Activated CD4-positive, alpha-beta memory T cell treated with anti-CD3 and anti-CD28 coated beads for 36 hours (primary cell): ENCODE results near the gene TRERF1. TPM values are rescaled to one million over a fixed set of nuclear protein-coding genes. Genes with fewer than 3 reads are reported as not detected.

Source experiments
- CTCF ChIA-PET: fragments of 350-600 bp; sonication (Branson Sonifier 250); formaldehyde crosslinking; loops from one replicate; lab custom pipeline; 2021; ENCODE audit warnings: antibody characterized with exemption, inconsistent platforms; lab: Charles Lee
- POLR2A ChIA-PET: fragments of 350-600 bp; sonication (Branson Sonifier 250); formaldehyde crosslinking; loops from one replicate; lab custom pipeline; 2021; ENCODE audit warnings: antibody characterized with exemption; lab: Charles Lee
- DNase-seq: peaks from one replicate; pipeline ENCODE4 v3.0.0-alpha.2; 2020
- H3K27ac Mint-ChIP-seq: one replicate; pipeline ENCODE4 v1.8.0; 2021; ENCODE audit warnings: mixed read lengths
- H3K27me3 Mint-ChIP-seq: one replicate; pipeline ENCODE4 v1.8.0; 2021; ENCODE audit warnings: mixed read lengths
- H3K36me3 Mint-ChIP-seq: one replicate; pipeline ENCODE4 v1.8.0; 2021; ENCODE audit warnings: mixed read lengths
- H3K4me1 Mint-ChIP-seq: one replicate; pipeline ENCODE4 v1.8.0; 2021; ENCODE audit warnings: low read depth, mixed read lengths
- H3K4me3 Mint-ChIP-seq: one replicate; pipeline ENCODE4 v1.8.0; 2021; ENCODE audit warnings: mild to moderate bottlenecking, mixed read lengths
- H3K9me3 Mint-ChIP-seq: one replicate; pipeline ENCODE4 v1.8.0; 2021; ENCODE audit warnings: mixed read lengths
- intact Hi-C: fragments of 100-400 bp; cut with micrococcal nuclease; formaldehyde crosslinking; loops from one replicate; pipeline ENCODE4 v1.15.1; 2023
- total RNA-seq, 2 experiments: library from RNA; stranded (reverse); gene quantifications; one replicate each; pipeline ENCODE4 v1.2.3, GENCODE V29; 2021

Gene TRERF1
- total RNA-seq, 2 experiments from 2014 or later = 16.3 to 16.7 TPM

DNA sequence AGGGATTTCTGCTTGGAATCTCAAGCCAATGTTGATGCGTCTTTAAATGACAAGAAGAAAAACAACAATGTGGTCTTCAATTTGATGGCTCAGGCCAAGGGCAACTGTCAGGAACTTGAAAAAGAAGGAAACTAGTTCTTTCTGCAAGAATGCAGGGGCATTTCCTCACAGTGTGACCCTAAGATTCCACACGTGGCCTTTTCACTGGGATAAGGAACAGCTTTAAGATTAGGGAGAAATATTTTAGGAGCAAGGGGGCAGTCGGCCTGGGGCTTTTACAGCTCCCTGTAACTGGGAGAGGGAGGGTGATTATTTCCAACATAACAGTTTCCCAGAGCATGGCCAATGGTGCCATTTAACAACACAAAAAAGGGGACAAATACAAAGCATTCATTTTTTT, 194.7 kb downstream of the TRERF1 start:
- intact Hi-C loops = no loop called here
- Mint-ChIP-seq H3K27ac (no peak overlapping the region), H3K36me3 (peaks cover 38% of the 10 kb centered on the region), H3K27me3 (no peaks in the 10 kb centered on the region), H3K4me1 (peaks cover 14% of the 10 kb centered on the region), H3K9me3 (no peaks in the 10 kb centered on the region), H3K4me3 (no peak overlapping the region)
- ChIA-PET POLR2A (no interaction called here), CTCF (interaction anchor here (1.0 kb wide), 1 partner anchor 291 kb away, joined by 4 read pairs; no protein-coding TSS in a partner anchor)
- no peak for DNase-seq

DNA sequence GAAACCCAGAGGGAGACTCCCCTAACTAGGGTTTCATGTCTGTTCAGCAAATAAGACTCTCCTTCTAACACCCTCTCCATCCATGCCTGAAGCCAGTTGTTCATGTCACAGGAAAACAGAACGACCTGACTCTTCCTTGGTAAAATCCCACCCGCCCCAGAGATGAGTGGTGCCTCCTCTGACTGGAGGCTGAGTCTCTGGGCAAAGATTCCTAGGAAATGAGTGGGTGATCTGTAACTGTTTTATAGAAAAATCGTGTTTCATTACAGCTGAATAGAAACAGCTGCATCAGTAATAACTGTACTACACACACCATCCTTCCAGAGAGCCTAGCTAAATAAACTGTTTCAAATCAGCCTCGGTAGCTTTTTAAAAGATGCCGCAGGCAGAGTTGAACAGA, 196.7 kb downstream of the TRERF1 start:
- Mint-ChIP-seq H3K4me3 (no peak overlapping the region), H3K27me3 (no peaks in the 10 kb centered on the region), H3K27ac (peak overlapping the region; percentile 70), H3K4me1 (peaks cover 14% of the 10 kb centered on the region), H3K9me3 (no peaks in the 10 kb centered on the region), H3K36me3 (peaks cover 38% of the 10 kb centered on the region)
- intact Hi-C loops = no loop called here
- POLR2A ChIA-PET = no interaction called here
- DNase-seq = peak; percentile 55
- CTCF ChIA-PET = interaction anchor here (3.8 kb wide), 1 partner anchor 293 kb away, joined by 23 read pairs; no protein-coding TSS in a partner anchor

DNA sequence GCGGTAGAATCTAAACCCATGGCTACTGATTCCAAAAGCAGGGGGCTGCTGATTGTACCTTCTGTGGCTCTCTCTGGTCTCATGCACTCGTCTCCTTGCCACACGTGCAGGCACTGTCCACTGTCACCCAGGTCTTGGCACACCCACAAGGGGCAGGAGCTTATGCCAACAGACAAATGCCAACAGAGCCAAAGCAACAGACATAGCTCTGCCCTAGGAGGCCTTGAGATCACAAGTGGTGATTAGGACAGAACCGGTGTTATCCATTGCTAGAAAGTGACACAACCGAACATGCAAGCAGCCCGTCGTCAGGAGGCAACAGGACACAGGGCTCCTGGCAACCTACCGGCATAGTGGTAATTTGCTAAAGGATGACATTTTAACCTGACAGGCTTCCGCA, 197.2 kb downstream of the TRERF1 start:
- Mint-ChIP-seq H3K9me3 (no peaks in the 10 kb centered on the region), H3K4me3 (no peak overlapping the region), H3K27me3 (no peaks in the 10 kb centered on the region), H3K36me3 (peaks cover 38% of the 10 kb centered on the region), H3K27ac (peak overlapping the region; percentile 70), H3K4me1 (peaks cover 14% of the 10 kb centered on the region)
- CTCF ChIA-PET = interaction anchor here (3.8 kb wide), 1 partner anchor 293 kb away, joined by 23 read pairs; no protein-coding TSS in a partner anchor
- DNase-seq = no peak
- intact Hi-C loops = no loop called here
- POLR2A ChIA-PET = no interaction called here

DNA sequence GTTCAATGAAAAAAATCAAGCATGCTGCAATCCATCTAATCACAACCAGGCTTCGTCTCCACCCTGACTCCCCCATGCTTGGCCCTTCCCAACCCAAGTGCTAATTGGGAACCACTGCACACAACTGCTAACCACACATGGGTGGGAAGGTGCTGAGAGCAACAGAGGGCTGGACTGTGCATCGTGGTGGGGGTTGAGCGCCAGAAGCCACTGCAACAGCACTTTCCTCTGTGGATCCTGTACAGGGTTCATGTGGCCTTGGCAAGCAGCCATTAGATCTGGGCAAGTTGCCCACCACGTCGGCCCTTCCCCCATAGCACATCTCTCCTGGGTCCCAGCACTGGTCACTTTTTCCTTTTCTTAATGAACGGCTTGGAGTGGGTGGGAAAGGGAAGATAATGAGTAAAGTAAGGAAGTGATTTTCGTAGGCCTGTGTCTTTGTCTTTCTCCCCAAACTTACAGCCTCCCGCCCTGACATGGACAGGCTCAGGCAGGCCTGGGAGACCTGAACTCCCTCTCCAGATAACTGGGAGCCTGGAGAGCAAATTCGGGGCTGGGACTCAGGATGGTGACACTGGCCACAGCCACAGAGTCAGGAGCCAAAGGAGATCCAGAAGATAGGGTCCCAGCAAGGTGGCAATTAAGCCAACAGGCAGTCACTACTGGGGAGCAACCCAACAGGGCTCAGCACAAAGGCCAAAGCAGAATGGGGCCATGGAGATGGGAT, 199.7 kb downstream of the TRERF1 start:
- Mint-ChIP-seq H3K9me3 (no peaks in the 10 kb centered on the region), H3K27ac (peak overlapping the region; percentile 6), H3K27me3 (no peaks in the 10 kb centered on the region), H3K4me3 (no peak overlapping the region), H3K36me3 (peaks cover 32% of the 10 kb centered on the region), H3K4me1 (peaks cover 14% of the 10 kb centered on the region)
- CTCF ChIA-PET = interaction anchor here (1.3 to 3.8 kb wide), 2 partner anchors 295 to 296 kb away, joined by 6 to 23 read pairs; no protein-coding TSS in a partner anchor
- DNase-seq = no peak
- intact Hi-C loops = no loop called here
- POLR2A ChIA-PET = no interaction called here

DNA sequence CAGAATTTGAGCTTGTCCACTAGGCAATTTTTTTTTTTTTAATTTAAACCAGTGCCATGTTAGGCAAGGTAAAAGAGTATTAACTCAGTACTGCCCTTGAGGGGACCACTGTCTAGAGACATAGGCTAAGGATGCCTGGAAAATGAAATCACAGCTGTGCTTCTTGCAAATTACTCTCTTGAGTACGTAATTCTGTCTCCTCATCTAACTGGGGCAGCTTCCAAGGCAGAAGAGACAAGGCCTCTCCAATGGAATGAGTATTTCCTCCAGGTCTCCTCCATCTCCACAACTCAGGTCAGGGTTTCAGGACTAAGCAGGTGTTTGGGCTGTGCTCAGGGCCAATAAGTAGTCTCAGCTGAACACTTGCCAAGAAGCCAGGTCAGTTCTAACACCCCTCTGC, 200.2 kb downstream of the TRERF1 start:
- CTCF ChIA-PET = interaction anchor here (1.3 kb wide), 1 partner anchor 296 kb away, joined by 6 read pairs; no protein-coding TSS in a partner anchor
- DNase-seq = no peak
- peaks cover 28% of the 10 kb centered on the region for H3K36me3 Mint-ChIP-seq
- intact Hi-C loops = no loop called here
- peaks cover 14% of the 10 kb centered on the region for H3K4me1 Mint-ChIP-seq
- H3K4me3 Mint-ChIP-seq = no peak overlapping the region
- POLR2A ChIA-PET = interaction anchor here (0.5 kb wide), 1 partner anchor 16 kb away, joined by 3 read pairs; no protein-coding TSS in a partner anchor
- no peak overlapping the region for H3K27ac Mint-ChIP-seq
- no peaks in the 10 kb centered on the region for H3K27me3 Mint-ChIP-seq
- no peaks in the 10 kb centered on the region for H3K9me3 Mint-ChIP-seq

DNA sequence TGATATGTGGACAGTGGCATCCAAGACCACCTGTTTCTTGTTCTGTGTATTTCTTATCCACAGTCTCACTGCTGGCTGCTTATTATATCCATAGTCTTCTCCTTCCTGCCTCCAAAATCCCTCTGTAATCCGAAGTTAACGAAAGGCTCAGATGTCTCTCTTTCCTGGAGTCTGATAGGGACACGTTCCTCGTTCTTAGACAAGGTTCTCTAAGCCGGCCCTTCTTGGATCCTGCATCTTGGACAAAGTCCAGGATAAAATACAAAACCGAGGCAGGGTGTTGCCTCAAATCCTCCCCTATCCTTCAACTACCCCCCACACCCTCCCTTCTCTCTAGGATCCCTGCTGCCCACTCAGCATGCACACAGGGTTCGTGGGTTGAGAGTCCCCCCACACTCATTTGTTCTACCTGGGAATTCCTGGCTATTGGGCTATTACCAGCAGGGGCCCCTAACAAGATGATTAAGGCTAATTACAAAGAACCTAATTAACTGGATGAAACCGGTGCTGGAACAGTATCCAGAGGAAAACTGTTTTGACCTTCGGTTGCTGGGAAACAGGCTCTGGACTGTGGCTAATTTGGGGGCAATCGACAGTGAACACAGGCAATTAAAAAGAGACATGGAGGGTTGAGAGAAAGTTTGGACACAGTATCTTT, 201.3 kb downstream of the TRERF1 start:
- intact Hi-C loops = no loop called here
- Mint-ChIP-seq H3K27me3 (no peaks in the 10 kb centered on the region), H3K4me3 (no peak overlapping the region), H3K4me1 (peaks cover 10% of the 10 kb centered on the region), H3K9me3 (no peaks in the 10 kb centered on the region), H3K36me3 (peaks cover 24% of the 10 kb centered on the region), H3K27ac (no peak overlapping the region)
- DNase-seq = no peak
- ChIA-PET POLR2A (no interaction called here), CTCF (interaction anchor here (1.3 kb wide), 1 partner anchor 297 kb away, joined by 6 read pairs; no protein-coding TSS in a partner anchor)

DNA sequence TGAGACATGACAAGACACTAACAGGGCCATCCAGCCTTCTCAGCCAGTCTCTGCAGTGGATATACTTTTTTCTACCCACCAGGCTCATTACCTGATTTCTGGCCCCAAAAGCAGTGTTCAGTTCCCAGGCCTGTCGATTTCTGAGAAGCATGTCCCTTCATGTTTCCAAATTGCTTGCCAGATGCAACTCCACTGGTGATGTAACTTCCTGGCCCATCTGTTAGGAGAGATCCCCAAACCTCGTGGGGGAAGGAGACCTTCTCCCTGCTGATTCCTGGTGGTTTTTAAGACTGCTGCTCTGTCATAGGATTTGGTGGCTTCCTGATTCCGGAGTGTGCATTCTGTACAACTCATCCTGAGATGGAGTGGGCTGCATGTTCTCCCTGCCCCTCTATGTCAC, 202.4 kb downstream of the TRERF1 start:
- Mint-ChIP-seq H3K4me3 (no peak overlapping the region), H3K27me3 (no peaks in the 10 kb centered on the region), H3K9me3 (no peaks in the 10 kb centered on the region), H3K36me3 (peaks cover 18% of the 10 kb centered on the region), H3K27ac (no peak overlapping the region), H3K4me1 (no peaks in the 10 kb centered on the region)
- ChIA-PET POLR2A (no interaction called here), CTCF (no interaction called here)
- intact Hi-C loops = no loop called here
- no peak for DNase-seq

DNA sequence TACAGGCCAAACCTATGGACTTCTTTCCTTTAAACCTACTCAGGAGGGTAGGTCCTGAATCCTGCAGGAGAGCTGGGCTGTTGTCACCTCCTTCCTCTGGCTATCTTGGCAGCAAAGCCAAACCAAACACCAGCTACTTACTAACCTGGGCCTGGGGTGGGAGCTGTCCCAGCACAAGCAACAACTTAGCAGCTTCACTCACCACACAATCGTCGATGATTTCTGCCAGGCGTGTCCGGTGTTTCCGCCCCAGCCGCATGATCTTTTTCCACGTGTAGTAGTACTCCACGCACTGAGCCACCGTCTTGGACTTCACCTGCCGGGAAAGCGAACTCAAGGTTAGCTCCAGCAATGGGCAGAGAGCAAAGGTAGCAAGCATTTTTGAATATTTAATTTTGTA, 208.7 kb downstream of the TRERF1 start:
- no peak overlapping the region for H3K27ac Mint-ChIP-seq

DNA sequence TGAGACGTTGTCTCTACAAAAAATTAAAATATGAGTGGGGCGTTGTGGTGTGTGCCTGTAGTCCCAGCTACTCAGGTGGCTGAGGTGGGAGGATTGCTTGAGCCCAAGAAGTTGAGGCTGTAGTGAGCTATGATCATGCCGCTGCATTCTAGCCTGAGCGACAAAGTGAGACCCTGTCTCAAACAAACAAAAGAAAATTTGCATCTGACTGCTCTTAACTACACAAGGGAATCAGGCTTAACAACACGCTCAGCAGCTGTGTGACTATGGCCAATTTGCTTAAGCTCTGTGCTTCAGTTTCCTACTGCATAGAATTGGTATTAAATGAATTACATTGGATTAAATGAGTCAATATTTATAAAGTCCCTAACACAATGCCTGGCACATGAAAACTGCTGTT, 209.8 kb downstream of the TRERF1 start:
- Mint-ChIP-seq H3K4me3 (no peak overlapping the region), H3K4me1 (peaks cover 6% of the 10 kb centered on the region), H3K27ac (no peak overlapping the region), H3K27me3 (no peaks in the 10 kb centered on the region), H3K9me3 (no peaks in the 10 kb centered on the region), H3K36me3 (peaks cover 24% of the 10 kb centered on the region)
- DNase-seq = no peak
- intact Hi-C loops = no loop called here
- ChIA-PET CTCF (interaction anchor here (0.6 to 2.2 kb wide), 4 partner anchors 19 to 306 kb away, joined by 3 to 13 read pairs (median 3); no protein-coding TSS in a partner anchor), POLR2A (no interaction called here)

More for the DNA sequence above, 208.7 kb downstream of the TRERF1 start:
- no peaks in the 10 kb centered on the region for H3K27me3 Mint-ChIP-seq
- ChIA-PET POLR2A (no interaction called here), CTCF (interaction anchor here (2.2 kb wide), 1 partner anchor 305 kb away, joined by 13 read pairs; no protein-coding TSS in a partner anchor)
- peaks cover 24% of the 10 kb centered on the region for H3K36me3 Mint-ChIP-seq
- no peaks in the 10 kb centered on the region for H3K9me3 Mint-ChIP-seq
- no peaks in the 10 kb centered on the region for H3K4me1 Mint-ChIP-seq
- DNase-seq = no peak
- intact Hi-C loops = no loop called here
- no peak overlapping the region for H3K4me3 Mint-ChIP-seq

DNA sequence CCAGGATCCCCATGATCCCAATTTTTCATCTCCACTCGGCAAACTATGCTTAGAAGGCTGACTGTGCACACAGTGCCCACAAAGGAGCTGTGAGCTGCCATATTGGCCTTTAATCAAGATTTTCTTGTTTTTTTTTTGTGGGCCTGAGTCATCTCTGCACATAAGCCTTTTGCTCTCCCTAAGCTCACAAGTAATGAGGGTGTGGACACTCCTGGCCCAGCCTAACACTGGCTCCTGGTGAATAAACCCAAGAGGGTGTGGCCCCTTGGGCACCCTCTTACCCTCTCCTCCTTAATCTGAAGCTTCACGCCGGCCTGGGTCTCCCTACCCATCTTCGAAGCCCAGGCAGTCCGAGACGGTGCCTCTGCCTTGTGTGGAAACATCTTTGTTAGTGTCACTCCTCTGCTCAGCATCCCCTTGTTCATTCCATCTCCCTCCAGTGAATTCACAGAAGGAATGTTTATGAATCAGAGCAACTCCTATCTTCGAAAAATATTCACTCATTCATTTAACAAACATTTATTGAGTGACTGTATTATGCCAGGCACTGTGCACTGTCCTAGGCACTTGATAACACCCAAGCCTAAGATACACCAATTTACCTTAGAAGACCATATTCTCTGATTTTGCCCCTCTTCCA, 211.9 kb downstream of the TRERF1 start:
- no peaks in the 10 kb centered on the region for H3K9me3 Mint-ChIP-seq
- ChIA-PET CTCF (no interaction called here), POLR2A (no interaction called here)

DNA sequence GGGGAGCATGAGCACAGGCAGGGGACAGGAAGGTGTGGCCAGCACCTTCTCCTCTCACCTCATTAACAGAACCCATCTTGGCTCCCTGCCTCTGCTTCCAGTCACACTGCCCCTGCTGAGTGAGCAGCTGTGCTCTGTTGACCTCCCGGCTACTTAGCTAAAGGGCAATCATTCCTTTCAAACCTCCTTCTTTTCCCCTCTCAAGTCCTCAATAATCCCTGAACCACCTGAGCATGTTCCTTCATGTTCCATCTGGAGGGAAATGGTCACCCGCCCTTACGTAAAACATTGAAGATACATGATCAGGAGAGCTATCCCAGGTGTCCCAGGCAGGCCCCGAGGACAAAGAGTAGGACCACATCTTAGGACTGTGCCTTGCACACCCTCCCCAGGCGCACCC, 212.4 kb downstream of the TRERF1 start:
- H3K4me3 Mint-ChIP-seq = no peak overlapping the region
- peaks cover 17% of the 10 kb centered on the region for H3K4me1 Mint-ChIP-seq
- POLR2A ChIA-PET = no interaction called here
- H3K27ac Mint-ChIP-seq = peak overlapping the region; percentile 44
- no peaks in the 10 kb centered on the region for H3K9me3 Mint-ChIP-seq
- intact Hi-C loops = loop anchor here (5.0 kb wide), 1 partner anchor 98 kb away; no protein-coding TSS in a partner anchor
- peaks cover 30% of the 10 kb centered on the region for H3K36me3 Mint-ChIP-seq
- CTCF ChIA-PET = no interaction called here
- no peaks in the 10 kb centered on the region for H3K27me3 Mint-ChIP-seq
- DNase-seq = no peak

More for the DNA sequence above, 211.9 kb downstream of the TRERF1 start:
- no peak for DNase-seq
- H3K27me3 Mint-ChIP-seq = no peaks in the 10 kb centered on the region
- intact Hi-C loops = loop anchor here (5.0 kb wide), 1 partner anchor 97 kb away; no protein-coding TSS in a partner anchor
- H3K27ac Mint-ChIP-seq = no peak overlapping the region
- peaks cover 17% of the 10 kb centered on the region for H3K4me1 Mint-ChIP-seq
- H3K36me3 Mint-ChIP-seq = peaks cover 29% of the 10 kb centered on the region
- H3K4me3 Mint-ChIP-seq = no peak overlapping the region
